ENCODE measurements around the gene FAM78B. TPM values are rescaled to one million over a fixed set of nuclear protein-coding genes. Genes with fewer than 3 reads are reported as not detected.

The FAM78B gene
- total RNA-seq, 3 donors from 2014 or later, result 1.3 to 3.7 (median 2.2) TPM

- ATAC-seq (peak; percentile 28), DNase-seq (peak; percentile 54 to 63 (median 56))
- Histone ChIP-seq H3K4me3 (no peak overlapping the region), H3K9me3 (no peaks in the 10 kb centered on the region), H3K4me1 (ENCODE audit: low read depth) (peaks cover 16% of the 10 kb centered on the region), H3K36me3 (ENCODE audit: low read depth) (no peaks in the 10 kb centered on the region)
- TF ChIP-seq, protein P1, sequence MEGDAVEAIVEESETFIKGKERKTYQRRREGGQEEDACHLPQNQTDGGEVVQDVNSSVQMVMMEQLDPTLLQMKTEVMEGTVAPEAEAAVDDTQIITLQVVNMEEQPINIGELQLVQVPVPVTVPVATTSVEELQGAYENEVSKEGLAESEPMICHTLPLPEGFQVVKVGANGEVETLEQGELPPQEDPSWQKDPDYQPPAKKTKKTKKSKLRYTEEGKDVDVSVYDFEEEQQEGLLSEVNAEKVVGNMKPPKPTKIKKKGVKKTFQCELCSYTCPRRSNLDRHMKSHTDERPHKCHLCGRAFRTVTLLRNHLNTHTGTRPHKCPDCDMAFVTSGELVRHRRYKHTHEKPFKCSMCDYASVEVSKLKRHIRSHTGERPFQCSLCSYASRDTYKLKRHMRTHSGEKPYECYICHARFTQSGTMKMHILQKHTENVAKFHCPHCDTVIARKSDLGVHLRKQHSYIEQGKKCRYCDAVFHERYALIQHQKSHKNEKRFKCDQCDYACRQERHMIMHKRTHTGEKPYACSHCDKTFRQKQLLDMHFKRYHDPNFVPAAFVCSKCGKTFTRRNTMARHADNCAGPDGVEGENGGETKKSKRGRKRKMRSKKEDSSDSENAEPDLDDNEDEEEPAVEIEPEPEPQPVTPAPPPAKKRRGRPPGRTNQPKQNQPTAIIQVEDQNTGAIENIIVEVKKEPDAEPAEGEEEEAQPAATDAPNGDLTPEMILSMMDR (IDR thresholded peaks at IDR 0.05), result peak; percentile 33
- intact Hi-C loops (cut with DNase I, micrococcal nuclease), result no loop called here
These were observed 1.7 kb downstream of the FAM78B start for GRCh38 chr1:166164995-166165660.

DNA sequence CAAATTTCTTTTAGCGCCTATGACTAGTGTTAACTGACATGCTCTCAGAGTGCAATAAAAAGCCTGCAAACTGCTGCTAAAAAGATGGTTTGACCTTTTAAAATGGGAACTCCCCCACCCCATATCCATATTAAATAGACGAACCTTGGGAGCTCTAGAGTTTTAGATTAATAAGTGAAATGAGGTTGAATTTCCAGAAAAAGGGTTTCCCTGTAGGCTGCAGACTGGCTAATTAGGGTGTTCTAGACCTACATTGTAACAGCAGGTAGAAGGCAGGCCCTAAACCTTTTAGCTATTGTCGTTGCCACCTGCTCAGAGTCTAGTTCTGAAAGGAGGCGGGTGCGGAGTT, 2.2 kb downstream of the FAM78B start:
- no peaks in the 10 kb centered on the region for H3K9me3 ChIP-seq
- no peak overlapping the region for H3K4me3 ChIP-seq
- ATAC-seq (no peak), DNase-seq (no peak)
- TF ChIP-seq, protein P1 (IDR thresholded peaks at IDR 0.05), result no peak
- intact Hi-C loops (cut with DNase I, micrococcal nuclease), result no loop called here
- peaks cover 16% of the 10 kb centered on the region for H3K4me1 ChIP-seq (ENCODE audit: low read depth)
- no peaks in the 10 kb centered on the region for H3K36me3 ChIP-seq (ENCODE audit: low read depth)

DNA sequence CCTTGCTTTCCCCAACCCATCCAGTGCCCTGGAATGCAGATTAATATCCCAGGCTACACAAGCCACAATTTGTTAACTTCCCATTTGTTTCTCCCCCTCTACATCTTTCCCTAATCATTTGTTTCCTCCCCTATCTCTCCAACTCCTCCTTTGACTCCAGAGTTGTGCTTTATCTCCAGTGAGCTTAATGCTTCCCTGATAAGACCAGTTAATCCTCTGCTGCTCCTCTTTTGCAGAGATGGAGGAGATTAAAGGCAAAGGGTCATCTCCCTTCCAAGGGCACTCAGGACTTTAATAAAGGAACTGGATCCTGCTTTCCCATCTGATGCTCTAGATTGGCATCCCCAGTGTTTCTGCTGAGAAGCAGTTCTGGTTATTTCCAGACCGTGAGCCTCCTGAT, 7.1 kb downstream of the FAM78B start:
- no peak for DNase-seq
- H3K4me3 ChIP-seq, result no peak overlapping the region
- ATAC-seq, result no peak
- no peaks in the 10 kb centered on the region for H3K9me3 ChIP-seq
- H3K4me1 ChIP-seq (ENCODE audit: low read depth), result peaks cover 2% of the 10 kb centered on the region
- TF ChIP-seq, protein P1 (IDR thresholded peaks at IDR 0.05), result no peak
- no peaks in the 10 kb centered on the region for H3K36me3 ChIP-seq (ENCODE audit: low read depth)
- intact Hi-C loops (cut with DNase I, micrococcal nuclease), result no loop called here

DNA sequence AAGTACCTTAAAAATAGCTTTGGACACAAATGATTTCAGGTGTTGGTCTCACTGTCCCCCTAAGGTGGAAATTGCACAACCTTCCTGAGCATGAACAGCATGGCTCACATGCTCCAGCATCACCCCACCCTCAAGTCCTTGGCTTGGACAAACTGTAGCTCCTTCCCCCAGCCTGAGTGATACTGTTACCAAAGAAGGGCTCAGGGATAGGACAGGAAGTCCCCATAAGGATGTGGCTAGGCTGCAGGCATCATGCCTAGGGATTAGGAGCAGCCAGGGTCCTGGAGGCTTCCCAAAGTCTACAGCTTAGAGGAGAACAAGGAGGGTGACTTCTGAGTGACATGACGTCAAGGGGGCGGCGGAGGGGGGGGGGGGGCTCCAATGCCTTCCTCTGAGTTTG, 10.1 kb downstream of the FAM78B start:
- no peak for DNase-seq
- no peak for ATAC-seq
- TF ChIP-seq, protein P1 (IDR thresholded peaks at IDR 0.05), result no peak
- no peak overlapping the region for H3K4me3 ChIP-seq
- no peaks in the 10 kb centered on the region for H3K36me3 ChIP-seq (ENCODE audit: low read depth)
- no peaks in the 10 kb centered on the region for H3K4me1 ChIP-seq (ENCODE audit: low read depth)
- no peaks in the 10 kb centered on the region for H3K9me3 ChIP-seq
- intact Hi-C loops (cut with DNase I, micrococcal nuclease), result no loop called here

- Histone ChIP-seq H3K36me3 (ENCODE audit: low read depth) (no peaks in the 10 kb centered on the region), H3K9me3 (no peaks in the 10 kb centered on the region), H3K4me1 (ENCODE audit: low read depth) (no peaks in the 10 kb centered on the region), H3K4me3 (no peak overlapping the region)
- no peak for ATAC-seq
- TF ChIP-seq, protein P1 (IDR thresholded peaks at IDR 0.05), result no peak
- DNase-seq, result no peak
- intact Hi-C loops (cut with DNase I, micrococcal nuclease), result no loop called here
These were observed 11.7 kb downstream of the FAM78B start for GRCh38 chr1:166155108-166155507.

Measured in mucosa of descending colon (tissue), 3 donors.